Liver (tissue), 9 donors: ENCODE results near the gene FGFRL1. TPM values are rescaled to one million over a fixed set of nuclear protein-coding genes. Genes with fewer than 3 reads are reported as not detected.

Experiments
- DNase-seq: peaks from one replicate; pipeline ENCODE4 v3.0.0-alpha.2; 2017; ENCODE audit warnings: low spot score
- H3K27ac ChIP-seq, 2 donors: one replicate each; pipeline ENCODE4 v1.7.0; 2013; ENCODE audit warnings: inconsistent platforms in 2 of 2, low read length in 2 of 2, control low read depth in 1 of 2, low read depth in 1 of 2, mild to moderate bottlenecking in 1 of 2
- H3K27me3 ChIP-seq, 4 donors: one replicate each; pipeline versions ENCODE4 v1.6.1 to v1.7.0; 2013; ENCODE audit warnings: low read length in 3 of 4, inconsistent platforms in 1 of 4, mild to moderate bottlenecking in 1 of 4, moderate library complexity in 1 of 4; ENCODE audit not compliant: control insufficient read depth in 4 of 4, insufficient read depth in 4 of 4
- H3K36me3 ChIP-seq, 4 donors: one replicate each; pipeline versions ENCODE4 v1.6.1 to v1.7.0; 2013; ENCODE audit warnings: low read length in 3 of 4, mild to moderate bottlenecking in 3 of 4, low read depth in 1 of 4, moderate library complexity in 1 of 4; ENCODE audit not compliant: control insufficient read depth in 4 of 4, insufficient read depth in 3 of 4
- H3K4me1 ChIP-seq, 4 donors: one replicate each; pipeline versions ENCODE4 v1.6.1 to v1.7.0; 2013; ENCODE audit warnings: low read length in 3 of 4, mild to moderate bottlenecking in 3 of 4, moderate library complexity in 1 of 4; ENCODE audit not compliant: control insufficient read depth in 4 of 4, insufficient read depth in 4 of 4
- H3K4me3 ChIP-seq, 3 donors: one replicate each; pipeline versions ENCODE4 v1.6.1 to v1.7.0; 2013; ENCODE audit warnings: low read length in 3 of 3, control low read depth in 1 of 3, low read depth in 1 of 3, mild to moderate bottlenecking in 1 of 3
- H3K9ac ChIP-seq, 2 donors: one replicate each; pipeline ENCODE4 v1.7.0; 2013; ENCODE audit warnings: low read length in 2 of 2, mild to moderate bottlenecking in 2 of 2, moderate library complexity in 2 of 2, control low read depth in 1 of 2, low read depth in 1 of 2
- H3K9me3 ChIP-seq, 4 donors: one replicate each; pipeline versions ENCODE4 v1.6.1 to v1.7.0; 2013; ENCODE audit warnings: low read length in 3 of 4; ENCODE audit not compliant: control insufficient read depth in 4 of 4
- ATF3 ChIP-seq: IDR thresholded peaks from 2 replicates; pipeline ENCODE4 v1.6.1; 2016; ENCODE audit warnings: antibody characterized with exemption
- CTCF ChIP-seq: fragments of 150-350 bp; IDR thresholded peaks from 2 replicates; pipeline ENCODE4 v1.5.1; 2017; ENCODE audit warnings: improper control_type of control experiment, low read depth, low read length; ENCODE audit not compliant: missing input control
- EGR1 ChIP-seq, 2 donors: IDR thresholded peaks; 2 replicates each; pipeline ENCODE4 v1.6.1; 2016 to 2018; ENCODE audit warnings: antibody characterized with exemption in 2 of 2, low read depth in 2 of 2
- FOXA2 ChIP-seq: IDR thresholded peaks from 2 replicates; pipeline ENCODE4 v1.6.1; 2016; ENCODE audit warnings: antibody characterized with exemption
- GABPA ChIP-seq, 2 donors: IDR thresholded peaks in 1 of 2; conservative IDR thresholded peaks in 1 of 2; 2 replicates each; pipeline ENCODE4 v1.6.1; 2016; ENCODE audit warnings: antibody characterized with exemption in 2 of 2, mild to moderate bottlenecking in 1 of 2, moderate library complexity in 1 of 2
- HNF4A ChIP-seq, 2 donors: conservative IDR thresholded peaks; 2 replicates each; pipeline ENCODE4 v1.6.1; 2016; ENCODE audit warnings: antibody characterized with exemption in 2 of 2, mild to moderate bottlenecking in 2 of 2
- HNF4G ChIP-seq: IDR thresholded peaks from 2 replicates; pipeline ENCODE4 v1.6.1; 2016; ENCODE audit warnings: antibody characterized with exemption
- JUND ChIP-seq, 2 donors: IDR thresholded peaks; 2 replicates each; pipeline ENCODE4 v1.6.1; 2016; ENCODE audit warnings: antibody characterized with exemption in 2 of 2
- MAX ChIP-seq: IDR thresholded peaks from 2 replicates; pipeline ENCODE4 v1.6.1; 2016; ENCODE audit warnings: antibody characterized with exemption
- NR2F2 ChIP-seq: IDR thresholded peaks from 2 replicates; pipeline ENCODE4 v1.6.1; 2016; ENCODE audit warnings: antibody characterized with exemption
- RAD21 ChIP-seq, 2 donors: IDR thresholded peaks; 2 replicates each; pipeline ENCODE4 v1.6.1; 2016; ENCODE audit warnings: antibody characterized with exemption in 2 of 2, mild to moderate bottlenecking in 2 of 2
- REST ChIP-seq: IDR thresholded peaks from 2 replicates; pipeline ENCODE4 v1.6.1; 2016; ENCODE audit warnings: antibody characterized with exemption, mild to moderate bottlenecking
- RXRA ChIP-seq, 2 donors: IDR thresholded peaks; 2 replicates each; pipeline ENCODE4 v1.6.1; 2017 to 2018; ENCODE audit warnings: antibody characterized with exemption in 2 of 2, mild to moderate bottlenecking in 1 of 2
- SP1 ChIP-seq: IDR thresholded peaks from 2 replicates; pipeline ENCODE4 v1.6.1; 2018; ENCODE audit warnings: antibody characterized with exemption, mild to moderate bottlenecking
- YY1 ChIP-seq: IDR thresholded peaks from 2 replicates; pipeline ENCODE4 v1.6.1; 2016; ENCODE audit warnings: antibody characterized with exemption, mild to moderate bottlenecking
- WGBS: extraction: QIAGEN DNeasy Blood & Tissue Kit; methylation state at CpG from one replicate; pipeline ENCODE4 v1.1.7; 2013; 5-methylcytosine and 5-hydroxymethylcytosine counted together
- polyA plus RNA-seq, 2 donors: library from polyadenylated mRNA; stranded (reverse) in 1 of 2; unstranded in 1 of 2; fragments of 200-250 nt in 1 of 2; fragments of >200 nt in 1 of 2; fragmentation: Nextera tagmentation in 1 of 2; extraction: Ambion mirVana in 1 of 2; gene quantifications; one replicate each; pipeline versions ENCODE4 v1.2.1 to v1.2.3, GENCODE V29; 2013 to 2015
- total RNA-seq, 2 donors: library from RNA; depleted of rRNA; stranded (reverse); fragments of >200 nt; gene quantifications; one replicate each; pipeline ENCODE4 v1.2.3, GENCODE V29; 2014
- donor health status: healthy.
- donor health status: healthy.
- donor health status: healthy.
- donor health status: healthy.
- donor health status: healthy.

FGFRL1 gene
- total RNA-seq (10 to 100 TPM; 15.2 to 29.6 TPM), polyA plus RNA-seq (10 to 100 TPM; 14.2 to 49.1 TPM)

GRCh38 chr4:1011022-1011665, at the start of gene FGFRL1:
TSS of gene FGFRL1 (plus strand) at chr4:1011626. CDS start at chr4:1012486, 860 bp downstream.
- no peaks in the 10 kb centered on the region for H3K9me3 ChIP-seq
- peak within 1 kb of the TSS; percentile 50 to 61 for H3K27ac ChIP-seq
- TF ChIP-seq JUND (IDR thresholded peaks at IDR 0.05) (no peak), RAD21 (IDR thresholded peaks at IDR 0.05) (no peak), GABPA (IDR thresholded peaks at IDR 0.05 in 1 of 2, conservative IDR thresholded peaks at IDR 0.05 in 1 of 2) (no peak), EGR1 (IDR thresholded peaks at IDR 0.05; ENCODE audit: low read depth in 2 of 2) (peak in 1 of 2 donors; percentile 55), RXRA (IDR thresholded peaks at IDR 0.05) (no peak), HNF4A (conservative IDR thresholded peaks at IDR 0.05) (no peak), MAX (no peak), YY1 (no peak)
- H3K36me3 ChIP-seq, result peaks cover 0 to 5% (median 0%) of the 10 kb centered on the region in 4 donors
- no peaks in the 10 kb centered on the region for H3K27me3 ChIP-seq
- peaks cover 22 to 35% (median 31%) of the 10 kb centered on the region in 4 donors for H3K4me1 ChIP-seq
- H3K4me3 ChIP-seq, result peak within 1 kb of the TSS; percentile 41 to 94 (median 75)
- DNase-seq, result peak; percentile 91
- H3K9ac ChIP-seq, result no peak within 1 kb of the TSS
- 1% methylated on average over 89 of the region's 89 CpGs for WGBS

- no peaks in the 10 kb centered on the region for H3K4me1 ChIP-seq
- no peak overlapping the region for H3K4me3 ChIP-seq
- no peak for DNase-seq
- no peak overlapping the region for H3K27ac ChIP-seq
- H3K27me3 ChIP-seq, result no peaks in the 10 kb centered on the region
- TF ChIP-seq JUND (IDR thresholded peaks at IDR 0.05) (no peak), RAD21 (IDR thresholded peaks at IDR 0.05) (no peak), ATF3 (no peak), CTCF (no peak), REST (no peak), HNF4A (conservative IDR thresholded peaks at IDR 0.05) (no peak), HNF4G (no peak), NR2F2 (no peak), FOXA2 (no peak), SP1 (no peak)
- H3K36me3 ChIP-seq, result peaks cover 0 to 26% (median 3%) of the 10 kb centered on the region in 4 donors
- WGBS, result 91% methylated on average over 54 of the region's 54 CpGs
- H3K9me3 ChIP-seq, result no peaks in the 10 kb centered on the region
- H3K9ac ChIP-seq, result no peak overlapping the region
Measured at GRCh38 chr4:962231-963208, 48.9 kb upstream of the FGFRL1 start.
